Lung (tissue), 12 donors: Measurements from ENCODE around the gene TPRG1. TPM values are rescaled to one million over a fixed set of nuclear protein-coding genes. Genes with fewer than 3 reads are reported as not detected.

Experiments
- ATAC-seq: fragments of 200-7000 bp; cut with Tn5 transposase; one replicate; pipeline ENCODE4 v1.9.1; 2020; ENCODE audit warnings: moderate number of reproducible peaks; ENCODE audit not compliant: insufficient read depth, low FRiP score
- DNase-seq, 3 donors: peaks; one replicate each; pipeline ENCODE4 v3.0.0-alpha.2; 2013 to 2017
- H3K27ac ChIP-seq, 2 donors: one replicate each; pipeline ENCODE4 v1.5.1; 2013; ENCODE audit warnings: mild to moderate bottlenecking in 2 of 2, moderate library complexity in 2 of 2, control low read depth in 1 of 2, inconsistent platforms in 1 of 2, low read depth in 1 of 2, low read length in 1 of 2
- H3K27me3 ChIP-seq, 3 donors: one replicate each; pipeline ENCODE4 v1.5.1; 2013; ENCODE audit warnings: low read length in 2 of 3; ENCODE audit not compliant: control insufficient read depth in 3 of 3, insufficient read depth in 3 of 3
- H3K36me3 ChIP-seq, 4 donors: one replicate each; pipeline ENCODE4 v1.5.1; 2013; ENCODE audit warnings: low read length in 4 of 4, mild to moderate bottlenecking in 1 of 4, moderate library complexity in 1 of 4; ENCODE audit not compliant: control insufficient read depth in 4 of 4, insufficient read depth in 4 of 4
- H3K4me1 ChIP-seq, 5 donors: one replicate each; pipeline ENCODE4 v1.5.1; 2013; ENCODE audit warnings: low read length in 5 of 5, mild to moderate bottlenecking in 2 of 5, moderate library complexity in 1 of 5; ENCODE audit not compliant: control insufficient read depth in 5 of 5, insufficient read depth in 5 of 5
- H3K4me3 ChIP-seq: one replicate; pipeline ENCODE4 v1.5.1; 2013; ENCODE audit warnings: mild to moderate bottlenecking, control low read depth, moderate library complexity
- H3K9ac ChIP-seq, 2 donors: one replicate each; pipeline ENCODE4 v1.5.1; 2013; ENCODE audit warnings: low read length in 2 of 2, control low read depth in 1 of 2; ENCODE audit not compliant: insufficient read depth in 1 of 2
- H3K9me3 ChIP-seq, 4 donors: one replicate each; pipeline ENCODE4 v1.5.1; 2013; ENCODE audit warnings: low read length in 3 of 4, mild to moderate bottlenecking in 1 of 4, moderate library complexity in 1 of 4; ENCODE audit not compliant: control insufficient read depth in 4 of 4, insufficient read depth in 3 of 4
- WGBS, 2 donors: extraction: QIAGEN DNeasy Blood & Tissue Kit; methylation state at CpG; one replicate each; pipeline ENCODE4 v1.1.7; 2013; 5-methylcytosine and 5-hydroxymethylcytosine counted together
- polyA plus RNA-seq, 2 donors: library from polyadenylated mRNA; stranded (reverse); fragments of 200-250 nt; gene quantifications; one replicate each; pipeline ENCODE4 v1.2.1, GENCODE V29; 2013
- total RNA-seq, 2 donors: library from RNA; depleted of rRNA in 1 of 2; stranded (reverse); fragments of >200 nt in 1 of 2; gene quantifications; one replicate each; pipeline ENCODE4 v1.2.1, GENCODE V29; 2014 to 2021
- TF ChIP-seq, protein P1 (sequence below): IDR thresholded peaks from 2 replicates; pipeline ENCODE4 v1.5.1; 2012; ENCODE audit warnings: mild to moderate bottlenecking; ENCODE audit errors: control extremely low read depth, extremely low read depth
- donor health status: control.
- donor health status: control.
- donor health status: Bipolar disorder and iron deficiency.
- donor health status: healthy.
- donor health status: DM: yes; HTN: yes; CAD: no.

The TPRG1 gene
- total and polyA plus RNA-seq, 4 donors: 3.7 to 13.8 (median 9.4) TPM

DNA sequence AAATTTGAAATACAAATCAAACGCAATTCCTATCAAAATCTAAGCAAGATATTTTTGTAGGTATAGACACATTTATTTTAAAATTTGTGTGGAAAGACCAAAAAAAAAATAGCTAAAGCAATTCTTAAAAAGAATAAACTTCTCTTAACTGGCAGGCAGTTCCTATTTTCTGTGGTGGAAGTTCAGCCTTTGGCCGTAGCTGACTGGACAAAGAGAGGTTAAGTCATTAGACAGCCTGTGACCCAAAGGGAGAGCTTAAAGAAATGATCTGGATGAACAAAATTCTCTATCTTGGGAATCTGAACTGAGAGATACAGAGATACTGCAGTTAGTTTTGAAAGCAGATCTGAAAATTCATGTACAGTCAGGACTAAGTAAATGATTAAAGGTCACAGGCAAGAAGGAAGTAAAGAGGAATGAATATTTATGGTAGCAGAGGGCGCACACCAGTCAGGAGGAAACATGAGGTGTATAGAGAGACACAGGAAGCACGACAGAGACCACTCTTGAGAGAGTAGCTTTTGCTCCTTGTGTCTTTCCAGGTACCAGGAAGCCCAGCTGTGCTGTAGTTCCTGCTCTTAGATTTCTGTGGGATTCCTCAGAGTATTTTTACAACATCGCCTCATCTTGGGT is 57.5 kb downstream of the TPRG1 start:
- no peak overlapping the region for H3K4me3 ChIP-seq
- H3K27ac ChIP-seq: no peak overlapping the region
- 43 to 60% methylated on average over 5 of the region's 5 CpGs for WGBS, 2 donors
- H3K9me3 ChIP-seq: no peaks in the 10 kb centered on the region
- no peak for ATAC-seq
- H3K36me3 ChIP-seq: no peaks in the 10 kb centered on the region
- H3K4me1 ChIP-seq: peaks cover 0 to 3% (median 0%) of the 10 kb centered on the region in 5 donors
- H3K9ac ChIP-seq: no peak overlapping the region
- no peaks in the 10 kb centered on the region for H3K27me3 ChIP-seq
- no peak for DNase-seq
- TF ChIP-seq, protein P1, sequence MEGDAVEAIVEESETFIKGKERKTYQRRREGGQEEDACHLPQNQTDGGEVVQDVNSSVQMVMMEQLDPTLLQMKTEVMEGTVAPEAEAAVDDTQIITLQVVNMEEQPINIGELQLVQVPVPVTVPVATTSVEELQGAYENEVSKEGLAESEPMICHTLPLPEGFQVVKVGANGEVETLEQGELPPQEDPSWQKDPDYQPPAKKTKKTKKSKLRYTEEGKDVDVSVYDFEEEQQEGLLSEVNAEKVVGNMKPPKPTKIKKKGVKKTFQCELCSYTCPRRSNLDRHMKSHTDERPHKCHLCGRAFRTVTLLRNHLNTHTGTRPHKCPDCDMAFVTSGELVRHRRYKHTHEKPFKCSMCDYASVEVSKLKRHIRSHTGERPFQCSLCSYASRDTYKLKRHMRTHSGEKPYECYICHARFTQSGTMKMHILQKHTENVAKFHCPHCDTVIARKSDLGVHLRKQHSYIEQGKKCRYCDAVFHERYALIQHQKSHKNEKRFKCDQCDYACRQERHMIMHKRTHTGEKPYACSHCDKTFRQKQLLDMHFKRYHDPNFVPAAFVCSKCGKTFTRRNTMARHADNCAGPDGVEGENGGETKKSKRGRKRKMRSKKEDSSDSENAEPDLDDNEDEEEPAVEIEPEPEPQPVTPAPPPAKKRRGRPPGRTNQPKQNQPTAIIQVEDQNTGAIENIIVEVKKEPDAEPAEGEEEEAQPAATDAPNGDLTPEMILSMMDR: no peak

DNA sequence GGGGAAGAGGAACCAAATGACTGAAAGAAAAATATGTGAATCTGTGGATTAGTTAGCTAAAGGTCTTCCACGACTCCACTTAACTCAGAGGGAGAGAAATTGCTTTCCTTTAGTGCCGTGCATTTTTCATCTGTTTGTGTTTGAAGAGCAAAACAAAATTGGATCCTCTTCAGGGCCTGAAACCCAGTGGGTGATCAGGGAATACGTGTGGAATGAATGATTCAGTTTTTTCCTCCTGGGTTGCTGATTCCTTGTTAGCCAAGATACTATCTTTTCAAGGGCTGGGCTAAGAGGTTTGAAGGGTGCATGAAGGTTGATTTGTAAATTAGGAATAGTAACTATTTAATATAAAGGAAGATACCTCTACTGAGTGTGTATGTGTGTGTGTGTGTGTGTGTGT is 61.0 kb downstream of the TPRG1 start:
- Histone ChIP-seq H3K4me1 (no peaks in the 10 kb centered on the region), H3K4me3 (no peak overlapping the region), H3K27ac (no peak overlapping the region), H3K9me3 (no peaks in the 10 kb centered on the region), H3K36me3 (no peaks in the 10 kb centered on the region), H3K27me3 (peaks cover 0 to 4% (median 0%) of the 10 kb centered on the region in 3 donors), H3K9ac (no peak overlapping the region)
- no peak for ATAC-seq
- no peak for DNase-seq
- TF ChIP-seq, protein P1: no peak
- WGBS, 2 donors: 67 to 79% methylated on average over 3 of the region's 3 CpGs

DNA sequence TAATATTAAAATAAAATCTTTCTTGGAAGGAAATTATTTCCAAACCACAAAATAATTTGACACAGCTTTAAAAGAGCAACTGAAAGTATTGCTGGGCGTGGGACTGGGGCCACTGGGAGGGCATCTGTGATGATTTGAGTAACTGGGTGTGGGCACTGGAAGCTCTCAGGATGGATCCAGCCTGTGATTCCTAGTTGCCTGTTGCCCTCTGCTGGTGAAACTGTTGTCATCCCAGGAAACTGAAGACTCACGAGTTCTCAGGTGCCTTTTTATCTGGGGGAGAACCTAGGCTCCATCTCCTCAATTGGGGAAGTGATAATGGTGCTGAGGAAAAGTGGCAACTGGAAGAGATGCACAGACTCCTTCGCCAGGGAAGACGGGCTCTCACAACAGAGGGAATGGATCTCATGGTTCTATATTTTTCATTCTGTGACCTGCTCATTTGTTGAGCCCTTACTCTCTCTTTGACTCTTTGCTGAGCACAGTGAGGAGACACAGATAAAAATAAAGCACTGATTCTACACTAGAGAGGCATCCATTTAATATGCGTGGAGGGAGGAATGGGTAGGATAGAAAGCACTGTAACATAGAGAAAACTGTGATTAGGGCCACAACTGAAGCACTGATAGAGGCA is 61.6 kb downstream of the TPRG1 start:
- H3K36me3 ChIP-seq: no peaks in the 10 kb centered on the region
- ATAC-seq (no peak), DNase-seq (peak; percentile 64 to 78 (median 70))
- H3K27ac ChIP-seq: no peak overlapping the region
- TF ChIP-seq, protein P1: peak; percentile 19
- peaks cover 0 to 4% (median 0%) of the 10 kb centered on the region in 3 donors for H3K27me3 ChIP-seq
- no peaks in the 10 kb centered on the region for H3K4me1 ChIP-seq
- 47 to 56% methylated on average over 5 of the region's 5 CpGs for WGBS, 2 donors
- H3K9me3 ChIP-seq: no peaks in the 10 kb centered on the region
- H3K9ac ChIP-seq: no peak overlapping the region
- H3K4me3 ChIP-seq: no peak overlapping the region

DNA sequence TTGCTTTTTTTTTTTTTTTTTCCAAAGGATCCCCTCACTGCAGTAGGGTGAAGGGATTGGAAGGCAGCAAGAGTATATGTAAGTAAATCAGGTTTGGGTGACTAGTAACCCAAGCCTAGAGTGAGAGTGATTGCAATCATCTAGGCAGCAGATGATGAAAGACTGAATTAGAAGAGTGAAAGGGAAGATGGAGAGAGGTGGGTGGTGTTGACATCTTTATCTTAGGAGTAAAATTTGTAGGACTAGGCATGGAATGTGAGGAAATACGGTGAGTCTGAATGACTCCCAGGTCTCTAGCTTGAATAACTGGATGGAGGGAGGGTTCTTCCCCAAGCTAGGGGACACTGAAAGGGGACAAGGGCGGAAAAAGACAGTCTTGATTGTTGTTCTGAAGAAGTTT is 63.4 kb downstream of the TPRG1 start:
- Histone ChIP-seq H3K9ac (no peak overlapping the region), H3K36me3 (no peaks in the 10 kb centered on the region), H3K27ac (no peak overlapping the region), H3K4me3 (no peak overlapping the region), H3K9me3 (no peaks in the 10 kb centered on the region), H3K27me3 (peaks cover 0 to 4% (median 0%) of the 10 kb centered on the region in 3 donors), H3K4me1 (no peaks in the 10 kb centered on the region)
- WGBS, 2 donors: 77 to 92% methylated on average over 2 of the region's 2 CpGs
- TF ChIP-seq, protein P1: no peak
- ATAC-seq (no peak), DNase-seq (no peak)
